HG02623 (cell line): ENCODE measurements around the gene CDHR4.
"Not testable (repeated sequence)": the region's sequence is repeated elsewhere in the genome, so short reads cannot be mapped to it uniquely, and the experiment has no call there.

ENCODE experiments used
- ATAC-seq: cut with Tn5 transposase; IDR thresholded peaks from one replicate; pipeline ENCODE4 v1.9.1; 2021; ENCODE audit warnings: moderate library complexity; ENCODE audit not compliant: unreplicated experiment

The CDHR4 gene

DNA sequence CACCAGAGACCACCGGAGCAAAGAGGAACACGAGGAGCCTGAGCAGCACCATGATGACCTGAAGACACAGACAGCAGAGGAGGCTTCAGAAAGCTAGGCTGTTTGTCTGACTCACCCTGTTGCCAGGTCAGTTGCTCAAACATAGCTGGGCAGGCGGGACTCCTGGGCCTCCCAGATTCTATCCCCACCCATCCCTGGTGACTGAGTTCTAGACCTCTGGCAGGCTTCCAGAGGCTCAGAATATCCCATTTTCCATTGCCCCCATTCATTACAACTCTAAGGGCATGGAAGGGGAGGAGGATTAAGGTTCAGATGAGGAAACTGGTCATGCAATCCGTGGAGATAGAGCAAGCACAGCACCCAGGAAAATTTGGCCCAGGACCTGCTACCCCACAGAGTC is at the start of gene CDHR4:
Gene CDHR4, minus strand, starts transcription at position 113 of the 400 bp plus-strand sequence. Its CDS starts 61 bp downstream, at position 52.
- no peak for ATAC-seq

DNA sequence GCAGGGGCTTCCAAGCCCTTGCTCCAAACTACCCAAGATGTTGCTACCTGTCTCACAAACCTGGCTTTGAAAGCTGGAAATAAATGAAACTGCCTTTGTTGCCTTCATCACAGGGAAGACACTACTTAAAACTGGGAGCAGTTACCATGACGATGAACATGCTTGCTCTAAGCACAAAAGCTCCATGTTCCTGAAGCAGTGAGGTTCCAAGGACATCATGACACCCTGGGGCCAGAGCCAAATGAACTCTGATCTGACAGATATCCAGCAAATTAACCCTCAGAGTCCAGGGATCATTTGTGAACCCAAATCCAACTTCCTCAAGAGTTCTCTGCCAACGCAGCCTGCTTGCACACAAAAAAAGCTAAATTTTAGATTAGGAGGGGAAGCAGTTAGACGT is 46.0 kb upstream of the CDHR4 start:
- ATAC-seq: no peak

GRCh38 chr3:49844464-49845183 is 45.0 kb upstream of the CDHR4 start:
- no peak for ATAC-seq

DNA sequence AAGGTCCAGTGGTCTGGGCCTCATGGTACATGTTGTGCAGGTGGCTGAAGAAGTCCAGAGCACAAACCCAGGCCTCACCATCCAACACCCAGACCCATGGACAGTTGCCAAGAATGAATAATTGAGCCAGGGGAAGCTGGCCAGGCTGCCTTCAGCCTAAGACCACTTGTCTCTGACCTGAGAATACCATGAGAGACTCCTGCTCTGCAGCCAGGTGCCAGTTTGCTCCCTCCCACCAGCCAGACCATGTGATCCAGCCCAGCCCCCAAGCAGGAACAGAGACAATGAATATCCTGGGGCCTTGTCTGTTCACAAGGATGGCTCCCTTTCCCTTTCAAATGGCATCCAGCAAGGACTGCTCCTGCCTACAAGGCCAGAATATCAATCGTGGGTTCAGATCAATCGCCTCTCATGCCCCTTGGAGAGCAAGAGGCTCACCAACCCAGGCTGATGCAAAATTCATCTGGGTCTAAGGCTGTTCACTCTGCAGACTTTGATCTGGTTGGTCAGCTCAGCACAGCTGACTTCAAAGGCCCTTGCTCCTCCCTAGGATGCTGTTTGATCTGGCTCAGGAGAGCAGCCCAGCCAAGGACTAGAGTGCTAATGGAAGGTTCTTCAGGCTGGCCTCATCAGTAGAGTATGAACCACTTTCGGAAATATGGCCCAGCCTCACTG is 43.3 kb upstream of the CDHR4 start:
- no peak for ATAC-seq

GRCh38 chr3:49841806-49842205 is 42.1 kb upstream of the CDHR4 start:
- no peak for ATAC-seq

- no peak for ATAC-seq
Observed at GRCh38 chr3:49841126-49841696, 41.5 kb upstream of the CDHR4 start.

DNA sequence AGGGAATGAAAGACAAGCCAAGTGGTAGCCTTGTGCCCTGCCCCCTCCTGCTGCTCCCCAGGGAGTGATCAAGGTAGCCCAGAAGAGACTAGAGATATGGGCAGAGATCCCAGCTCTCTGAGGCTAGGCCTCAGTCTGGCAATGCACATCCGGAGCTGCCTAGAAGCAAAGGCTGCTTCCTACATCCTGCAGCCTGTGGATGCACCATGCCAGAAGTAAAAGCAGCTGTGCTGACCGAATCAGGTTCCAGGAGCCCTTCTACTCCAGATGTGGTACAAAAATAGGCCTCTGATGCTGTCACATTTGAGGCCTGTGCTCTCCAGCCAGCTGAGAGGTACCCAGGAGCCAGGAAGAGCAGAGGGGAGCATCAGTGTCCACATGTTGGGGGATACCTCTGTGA is 40.7 kb upstream of the CDHR4 start:
- no peak for ATAC-seq

GRCh38 chr3:49839193-49839809 is 39.6 kb upstream of the CDHR4 start:
- ATAC-seq: no peak

DNA sequence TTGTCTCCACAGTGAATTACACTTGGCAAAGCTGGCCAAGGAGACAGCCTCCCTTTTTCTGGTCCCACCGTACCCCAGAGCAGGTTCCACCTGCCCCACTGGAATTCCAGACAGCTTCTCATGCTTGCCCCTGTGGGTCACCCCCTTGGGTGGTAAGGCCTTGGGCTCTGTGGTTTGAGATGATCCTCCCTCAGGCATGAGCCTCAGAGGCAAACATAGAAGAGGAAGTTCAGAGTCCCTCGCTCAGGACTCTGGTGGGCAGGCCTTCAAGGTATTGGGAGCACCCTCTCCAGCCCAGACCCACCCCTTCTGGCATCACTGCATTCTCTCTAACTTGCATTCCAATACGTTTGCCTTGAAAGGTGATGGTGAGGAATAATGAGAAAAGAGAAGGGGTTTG is 31.7 kb upstream of the CDHR4 start:
- ATAC-seq: no peak

GRCh38 chr3:49826016-49826415 is 26.3 kb upstream of the CDHR4 start:
- ATAC-seq: no peak

GRCh38 chr3:49823131-49823530 is 23.5 kb upstream of the CDHR4 start:
- ATAC-seq: not testable (repeated sequence)

- ATAC-seq: no peak
Observed at GRCh38 chr3:49813497-49814174, 14.0 kb upstream of the CDHR4 start, which contains the start of gene UBA7. Gene UBA7 (minus strand): TSS chr3:49813953. CDS start chr3:49813787, 166 bp downstream.

- no peak for ATAC-seq
Observed at GRCh38 chr3:49812916-49813496, 13.3 kb upstream of the CDHR4 start.

- no peak for ATAC-seq
Observed at GRCh38 chr3:49807431-49808114, 7.9 kb upstream of the CDHR4 start.

DNA sequence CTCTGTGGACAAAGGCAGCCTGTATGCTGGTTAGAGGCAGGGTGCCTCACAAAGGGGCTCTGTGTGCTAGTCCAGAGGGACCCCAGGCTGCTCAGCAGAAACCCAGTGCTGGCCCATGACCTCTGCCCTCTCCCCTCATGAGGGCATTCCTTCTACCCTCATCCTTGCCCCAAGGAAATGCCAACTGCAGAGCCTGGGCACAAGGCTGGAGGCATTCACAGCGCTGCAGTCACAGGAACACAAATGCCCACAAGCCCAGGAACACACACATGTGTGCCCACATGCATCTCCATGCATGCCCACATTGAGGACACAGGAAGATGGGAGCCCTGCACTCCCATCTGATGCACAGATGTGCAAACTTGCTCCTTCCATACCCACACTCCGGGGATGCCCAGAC is 7.2 kb upstream of the CDHR4 start:
- no peak for ATAC-seq

GRCh38 chr3:49805897-49806701 is 6.4 kb upstream of the CDHR4 start:
- no peak for ATAC-seq

DNA sequence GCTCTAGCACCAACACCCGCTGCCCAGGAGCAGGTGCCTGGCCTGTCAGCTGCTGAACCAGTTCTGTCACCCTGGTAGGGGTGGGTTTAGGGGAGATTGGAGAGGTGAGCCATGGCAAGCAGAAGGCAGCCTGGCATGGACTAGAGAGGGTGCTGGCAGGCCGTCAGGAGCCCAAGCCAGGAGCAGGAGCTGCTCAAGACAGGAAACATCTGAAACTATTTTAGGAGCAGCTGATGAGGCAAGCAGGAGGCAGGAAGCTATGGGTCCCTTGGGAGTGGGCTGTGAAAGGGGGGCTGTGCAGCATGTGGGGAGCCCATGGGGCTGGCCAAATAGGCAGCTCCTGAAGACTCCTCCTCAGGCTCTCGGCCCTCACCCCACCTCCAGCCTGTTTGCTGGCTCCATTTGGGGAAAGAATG is 5.7 kb upstream of the CDHR4 start:
- no peak for ATAC-seq

DNA sequence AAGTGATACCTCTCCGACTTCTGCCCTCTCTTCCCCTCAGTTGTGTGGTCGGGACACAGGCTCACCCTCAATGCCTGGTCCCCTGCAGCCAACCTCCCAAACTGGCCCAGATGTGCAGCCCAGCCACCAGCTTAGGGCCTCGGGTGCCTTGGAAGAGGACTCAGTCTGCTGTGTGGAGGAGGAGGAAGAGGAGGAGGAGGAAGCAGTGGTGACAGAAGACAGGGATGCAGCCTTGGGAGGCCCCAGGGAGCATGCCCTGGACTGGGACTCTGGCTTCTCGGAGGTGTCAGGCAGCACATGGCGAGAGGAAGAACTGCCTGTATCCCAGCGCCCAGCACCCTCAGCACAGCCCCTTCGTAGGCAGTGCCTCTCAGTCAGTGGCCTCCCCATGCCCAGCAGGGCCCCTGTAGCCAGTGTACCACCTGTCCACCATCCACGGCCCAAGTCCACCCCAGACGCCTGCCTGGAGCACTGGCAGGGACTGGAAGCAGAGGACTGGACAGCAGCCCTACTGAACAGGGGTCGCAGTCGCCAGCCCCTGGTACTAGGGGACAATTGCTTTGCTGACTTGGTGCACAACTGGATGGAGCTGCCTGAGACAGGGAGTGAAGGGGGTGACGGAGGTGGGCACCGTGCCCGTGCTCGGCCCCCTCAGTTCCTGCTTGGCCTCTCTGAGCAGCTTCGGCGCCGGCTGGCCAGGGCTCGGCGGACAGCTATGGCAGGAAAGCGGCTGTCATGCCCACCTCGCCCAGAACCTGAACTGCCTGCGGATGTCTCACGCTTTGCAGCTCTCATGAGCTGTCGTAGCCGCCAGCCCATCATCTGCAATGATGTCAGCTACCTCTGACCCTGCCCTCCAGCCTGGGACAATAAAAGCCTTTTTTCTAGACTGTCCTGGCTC is 4.7 kb upstream of the CDHR4 start:
- no peak for ATAC-seq
